ENCODE results near the gene EXOC6B. TPM values are rescaled to one million over a fixed set of nuclear protein-coding genes. Genes with fewer than 3 reads are reported as not detected.

EXOC6B gene
- total RNA-seq, 3 donors from 2014 or later = 32.2 to 49.2 (median 37.0) TPM

DNA sequence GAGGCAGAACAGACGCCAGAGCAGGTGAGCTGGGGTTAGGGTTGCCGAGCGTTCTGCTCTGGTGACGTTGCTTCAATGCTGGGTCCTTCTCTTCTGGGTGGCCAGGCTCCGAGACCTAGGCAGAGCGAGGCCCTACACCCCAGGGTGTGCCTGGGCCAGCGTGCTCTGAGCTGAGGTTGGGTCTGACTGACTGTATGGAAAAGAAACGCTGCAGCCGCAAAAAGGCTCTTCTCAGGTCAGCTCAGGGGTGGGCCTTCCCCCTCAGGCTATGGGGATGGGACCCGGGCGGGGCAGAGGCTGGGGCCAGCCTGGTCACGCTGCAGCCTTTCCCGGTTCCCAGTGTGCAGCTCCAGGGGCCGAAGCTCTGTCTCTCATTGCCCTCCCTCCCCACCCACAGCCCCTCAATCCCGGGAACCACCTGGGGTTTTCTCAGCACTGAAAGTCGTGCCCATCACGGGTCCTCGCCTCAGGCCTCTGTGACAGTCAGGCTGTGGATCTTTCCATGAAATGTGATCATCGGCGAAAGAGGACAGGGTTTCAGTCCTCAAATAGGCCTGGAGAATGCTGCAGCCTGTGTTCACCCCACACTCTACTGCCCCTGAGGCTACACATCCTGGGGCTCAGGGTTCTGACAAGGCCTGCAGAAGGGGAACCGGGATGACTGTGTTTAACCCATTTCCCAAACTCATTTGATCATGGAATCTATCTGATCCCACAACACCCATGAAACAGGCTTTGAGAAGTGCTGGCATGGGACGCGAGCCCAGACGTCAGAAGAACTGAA lies 697.6 kb downstream of the EXOC6B start:
- no peak overlapping the region for H3K4me3 ChIP-seq
- DNase-seq (ENCODE audit: low spot score in 2 of 2) = peak in 1 of 2 donors; percentile 43

DNA sequence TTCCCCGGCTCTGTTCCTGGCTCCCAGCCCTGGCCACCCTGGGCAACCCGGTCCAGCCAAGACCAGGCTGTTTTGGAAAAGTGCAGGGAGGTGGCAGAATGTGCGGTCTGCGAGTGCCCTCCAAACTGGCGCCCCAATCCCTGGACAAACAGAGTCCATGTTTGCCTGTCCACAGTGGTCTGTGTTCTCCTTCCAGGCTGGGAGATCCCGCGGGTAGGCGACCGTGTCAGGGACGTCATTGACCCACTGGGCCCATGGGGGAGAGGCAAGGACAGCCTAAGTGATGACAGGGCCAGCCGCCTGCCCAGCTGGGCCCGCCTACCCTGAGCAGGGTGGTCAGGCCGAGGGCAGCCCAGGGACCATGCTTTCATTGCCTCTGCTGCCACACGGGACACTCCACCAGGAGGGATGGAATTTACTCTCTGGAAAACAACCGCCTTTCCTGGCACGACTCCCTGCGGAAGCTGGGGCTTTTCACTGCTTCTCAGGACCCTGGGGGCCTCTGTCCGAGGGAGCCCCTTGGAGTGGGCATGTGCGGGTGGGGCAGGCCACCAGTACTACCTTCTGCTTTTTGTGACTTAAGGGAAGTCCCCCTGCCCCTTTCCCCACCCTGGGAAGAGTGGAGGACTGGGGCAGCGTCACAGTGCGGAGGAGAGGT lies 698.3 kb downstream of the EXOC6B start:
- peak in 1 of 2 donors; percentile 41 for DNase-seq (ENCODE audit: low spot score in 2 of 2)
- intact Hi-C loops (cut with DNase I; ENCODE audit: low total_unique reads) = no loop called here
- no peaks in the 10 kb centered on the region for H3K36me3 ChIP-seq

More for the DNA sequence above, 697.6 kb downstream of the EXOC6B start:
- TF ChIP-seq, protein P1, sequence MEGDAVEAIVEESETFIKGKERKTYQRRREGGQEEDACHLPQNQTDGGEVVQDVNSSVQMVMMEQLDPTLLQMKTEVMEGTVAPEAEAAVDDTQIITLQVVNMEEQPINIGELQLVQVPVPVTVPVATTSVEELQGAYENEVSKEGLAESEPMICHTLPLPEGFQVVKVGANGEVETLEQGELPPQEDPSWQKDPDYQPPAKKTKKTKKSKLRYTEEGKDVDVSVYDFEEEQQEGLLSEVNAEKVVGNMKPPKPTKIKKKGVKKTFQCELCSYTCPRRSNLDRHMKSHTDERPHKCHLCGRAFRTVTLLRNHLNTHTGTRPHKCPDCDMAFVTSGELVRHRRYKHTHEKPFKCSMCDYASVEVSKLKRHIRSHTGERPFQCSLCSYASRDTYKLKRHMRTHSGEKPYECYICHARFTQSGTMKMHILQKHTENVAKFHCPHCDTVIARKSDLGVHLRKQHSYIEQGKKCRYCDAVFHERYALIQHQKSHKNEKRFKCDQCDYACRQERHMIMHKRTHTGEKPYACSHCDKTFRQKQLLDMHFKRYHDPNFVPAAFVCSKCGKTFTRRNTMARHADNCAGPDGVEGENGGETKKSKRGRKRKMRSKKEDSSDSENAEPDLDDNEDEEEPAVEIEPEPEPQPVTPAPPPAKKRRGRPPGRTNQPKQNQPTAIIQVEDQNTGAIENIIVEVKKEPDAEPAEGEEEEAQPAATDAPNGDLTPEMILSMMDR (IDR thresholded peaks at IDR 0.05) = no peak
- TF ChIP-seq POLR2AphosphoS5 (IDR thresholded peaks at IDR 0.05) (no peak), POLR2A (IDR thresholded peaks at IDR 0.05) (no peak)
- Histone ChIP-seq H3K27me3 (no peaks in the 10 kb centered on the region), H3K27ac (no peak overlapping the region), H3K9me3 (no peaks in the 10 kb centered on the region), H3K4me1 (no peaks in the 10 kb centered on the region), H3K36me3 (no peaks in the 10 kb centered on the region)
- intact Hi-C loops (cut with DNase I; ENCODE audit: low total_unique reads) = no loop called here

DNA sequence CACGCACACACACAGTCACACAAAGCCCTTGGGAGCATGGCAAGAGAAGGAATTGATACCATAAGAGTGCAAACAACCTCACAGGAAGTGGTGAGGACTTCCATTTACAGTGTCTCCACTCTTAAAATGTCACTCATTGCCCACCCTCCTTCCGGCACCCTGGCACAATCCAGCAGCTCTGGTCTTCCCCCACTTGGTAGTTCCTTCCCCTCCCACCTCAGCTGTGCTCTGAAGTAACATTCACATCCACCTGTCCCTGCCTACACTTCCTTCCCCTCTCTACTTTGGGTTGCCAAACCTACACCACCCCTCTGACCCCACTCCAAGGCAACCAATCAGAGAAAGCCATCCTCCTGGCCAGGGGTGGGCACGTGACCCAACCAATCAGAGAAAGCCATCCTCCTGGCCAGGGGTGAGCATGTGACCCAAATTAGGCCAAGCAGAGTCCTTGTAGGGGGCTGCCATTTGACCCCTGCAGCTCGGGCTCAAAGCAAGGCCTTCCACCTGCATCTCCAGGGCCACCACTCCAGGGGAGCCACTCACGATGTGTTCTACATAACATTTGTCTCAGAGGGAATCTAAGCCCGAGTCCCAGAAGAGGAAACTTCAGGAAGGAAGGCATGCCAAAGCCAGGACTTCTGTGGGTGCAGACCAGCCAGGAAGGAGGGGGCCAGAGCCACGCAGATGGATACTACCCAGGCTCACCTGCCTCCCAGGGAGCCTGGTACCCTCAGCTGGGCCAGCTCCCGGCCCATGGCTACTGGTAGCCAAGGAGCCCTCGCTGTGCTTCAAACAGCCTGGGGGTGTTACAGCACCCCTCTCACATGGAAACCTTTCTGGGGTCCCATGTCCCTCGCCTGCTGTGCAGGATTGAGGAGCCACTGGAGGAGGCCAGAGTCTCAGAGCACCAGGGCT lies 699.4 kb downstream of the EXOC6B start:
- peak in 1 of 2 donors; percentile 31 for DNase-seq (ENCODE audit: low spot score in 2 of 2)
- TF ChIP-seq POLR2A (IDR thresholded peaks at IDR 0.05) = no peak
- no peak for TF ChIP-seq POLR2AphosphoS5 (IDR thresholded peaks at IDR 0.05)
- TF ChIP-seq, protein P1 (IDR thresholded peaks at IDR 0.05) = no peak

More for the DNA sequence above, 698.3 kb downstream of the EXOC6B start:
- no peaks in the 10 kb centered on the region for H3K27me3 ChIP-seq
- H3K4me1 ChIP-seq = no peaks in the 10 kb centered on the region
- H3K4me3 ChIP-seq = no peak overlapping the region
- TF ChIP-seq POLR2A (IDR thresholded peaks at IDR 0.05) = no peak
- TF ChIP-seq, protein P1 (IDR thresholded peaks at IDR 0.05) = no peak
- no peak for TF ChIP-seq POLR2AphosphoS5 (IDR thresholded peaks at IDR 0.05)
- H3K27ac ChIP-seq = no peak overlapping the region
- no peaks in the 10 kb centered on the region for H3K9me3 ChIP-seq

More for the DNA sequence above, 699.4 kb downstream of the EXOC6B start:
- Histone ChIP-seq H3K9me3 (no peaks in the 10 kb centered on the region), H3K36me3 (no peaks in the 10 kb centered on the region), H3K4me1 (no peaks in the 10 kb centered on the region), H3K27ac (no peak overlapping the region), H3K4me3 (no peak overlapping the region), H3K27me3 (no peaks in the 10 kb centered on the region)
- intact Hi-C loops (cut with DNase I; ENCODE audit: low total_unique reads) = no loop called here

Other genes with a start within 250 kb of the EXOC6B start
- gene SPR, start 61.4 kb upstream of the EXOC6B start, total RNA-seq = 10 to 100 TPM; 36.3 to 53.4 (median 46.2) TPM
- gene EMX1, start 91.5 kb upstream of the EXOC6B start, total RNA-seq = under 1 TPM in 1 of 3 donors, not detected in 2; 0.44 TPM
- gene SFXN5, start 245.7 kb upstream of the EXOC6B start, total RNA-seq = 10 to 100 TPM in 2 of 3 donors, 1 to 10 TPM in 1; 6.7 to 19.6 (median 12.8) TPM